Mesothelial cell of epicardium (in vitro differentiated cells): Measurements from ENCODE around the gene CFAP69. TPM values are rescaled to one million over a fixed set of nuclear protein-coding genes. Genes with fewer than 3 reads are reported as not detected.

Experiments
- DNase-seq, 2 experiments: peaks; one replicate each; pipeline ENCODE4 v3.0.0; 2021; ENCODE audit warnings: low spot score in 2 of 2; ENCODE audit not compliant: unreplicated experiment in 2 of 2
- H3K27ac Mint-ChIP-seq: 2 replicates; pipeline ENCODE4 v1.8.0; 2021; ENCODE audit warnings: mixed read lengths
- H3K27me3 Mint-ChIP-seq: 2 replicates; pipeline ENCODE4 v1.8.0; 2021; ENCODE audit warnings: low read depth, mixed read lengths
- H3K36me3 Mint-ChIP-seq: 2 replicates; pipeline ENCODE4 v1.8.0; 2021; ENCODE audit warnings: mixed read lengths
- H3K4me1 Mint-ChIP-seq: 2 replicates; pipeline ENCODE4 v1.8.0; 2021; ENCODE audit warnings: mixed read lengths
- H3K4me3 Mint-ChIP-seq: 2 replicates; pipeline ENCODE4 v1.8.0; 2021; ENCODE audit warnings: mild to moderate bottlenecking, moderate library complexity, mixed read lengths
- H3K9me3 Mint-ChIP-seq: 2 replicates; pipeline ENCODE4 v1.8.0; 2021; ENCODE audit warnings: mixed read lengths
- CTCF ChIP-seq: fragments of 200-600 bp; sonication (generic); IDR thresholded peaks from one replicate; pipeline ENCODE4 v1.5.0; 2021; ENCODE audit warnings: antibody characterized with exemption; ENCODE audit not compliant: unreplicated experiment
- total RNA-seq: library from RNA; stranded (reverse); gene quantifications from 3 replicates; pipeline ENCODE4 v1.2.1, GENCODE V29; 2021

Gene CFAP69
- total RNA-seq, 1 donor from 2014 or later, result 3.7 TPM

GRCh38 chr7:90210981-90211380 is 34.0 kb upstream of the CFAP69 start:
- Mint-ChIP-seq H3K27me3 (peaks cover 22% of the 10 kb centered on the region), H3K9me3 (no peaks in the 10 kb centered on the region), H3K4me3 (peak overlapping the region; percentile 68), H3K27ac (peak overlapping the region; percentile 47), H3K4me1 (peaks cover 10% of the 10 kb centered on the region), H3K36me3 (no peaks in the 10 kb centered on the region)
- DNase-seq, result peak in 1 of 2 experiments; percentile 39
- TF ChIP-seq CTCF, result no peak

GRCh38 chr7:90211391-90212148 is 33.4 kb upstream of the CFAP69 start, which contains the start of gene STEAP2:
Gene STEAP2 (plus strand): TSS chr7:90211740. CDS start chr7:90225083, 13,343 bp downstream.
- H3K27ac Mint-ChIP-seq, result peak within 1 kb of the TSS; percentile 47
- H3K36me3 Mint-ChIP-seq, result no peaks in the 10 kb centered on the region
- peaks cover 18% of the 10 kb centered on the region for H3K27me3 Mint-ChIP-seq
- DNase-seq, result peak; percentile 76 to 91
- peaks cover 10% of the 10 kb centered on the region for H3K4me1 Mint-ChIP-seq
- TF ChIP-seq CTCF, result peak; percentile 68
- H3K9me3 Mint-ChIP-seq, result no peaks in the 10 kb centered on the region
- H3K4me3 Mint-ChIP-seq, result peak within 1 kb of the TSS; percentile 68

- peaks cover 10% of the 10 kb centered on the region for H3K4me1 Mint-ChIP-seq
- peak overlapping the region; percentile 68 for H3K4me3 Mint-ChIP-seq
- H3K9me3 Mint-ChIP-seq, result no peaks in the 10 kb centered on the region
- DNase-seq, result no peak
- no peak for TF ChIP-seq CTCF
- H3K36me3 Mint-ChIP-seq, result no peaks in the 10 kb centered on the region
- H3K27me3 Mint-ChIP-seq, result peaks cover 17% of the 10 kb centered on the region
- no peak overlapping the region for H3K27ac Mint-ChIP-seq
Observed at GRCh38 chr7:90212149-90212495, 32.9 kb upstream of the CFAP69 start.

- Mint-ChIP-seq H3K36me3 (no peaks in the 10 kb centered on the region), H3K27ac (no peak overlapping the region), H3K4me3 (no peak overlapping the region), H3K27me3 (peaks cover 12% of the 10 kb centered on the region), H3K9me3 (peaks cover 3% of the 10 kb centered on the region), H3K4me1 (peaks cover 10% of the 10 kb centered on the region)
- no peak for DNase-seq
- TF ChIP-seq CTCF, result no peak
Observed at GRCh38 chr7:90213521-90213920, 31.5 kb upstream of the CFAP69 start.

- Mint-ChIP-seq H3K4me3 (no peak overlapping the region), H3K36me3 (no peaks in the 10 kb centered on the region), H3K27me3 (peaks cover 8% of the 10 kb centered on the region), H3K4me1 (peaks cover 5% of the 10 kb centered on the region), H3K27ac (no peak overlapping the region), H3K9me3 (peaks cover 3% of the 10 kb centered on the region)
- TF ChIP-seq CTCF, result no peak
- no peak for DNase-seq
Observed at GRCh38 chr7:90216080-90216674, 28.8 kb upstream of the CFAP69 start.
